ENCODE data around the gene TLR7.

- TF ChIP-seq CTCF (IDR thresholded peaks at IDR 0.05 in 8 of 11, conservative IDR thresholded peaks at IDR 0.05 in 3 of 11) = no peak
- TF ChIP-seq POLR2A (IDR thresholded peaks at IDR 0.05) = no peak
- no peak for TF ChIP-seq POLR2AphosphoS5 (IDR thresholded peaks at IDR 0.05)
Measured at GRCh38 chrX:12886545-12886944, 19.7 kb downstream of the TLR7 start.
